AG04450 (cell line): ENCODE data around the gene CYP2D6. TPM values are rescaled to one million over a fixed set of nuclear protein-coding genes. Genes with fewer than 3 reads are reported as not detected.
"Not testable (repeated sequence)": the region's sequence is repeated elsewhere in the genome, so short reads cannot be mapped to it uniquely, and the experiment has no call there.

ENCODE experiments used
- CTCF ChIA-PET: fragments of 300-600, 350-600 bp; formaldehyde crosslinking; extraction: SDS; loops from one replicate; lab custom pipeline; 2022; ENCODE audit warnings: antibody characterized with exemption, inconsistent platforms; lab: Charles Lee
- POLR2A ChIA-PET: fragments of 350-600 bp; formaldehyde crosslinking; extraction: SDS; loops from one replicate; lab custom pipeline; 2021; ENCODE audit warnings: antibody characterized with exemption, inconsistent platforms; lab: Yijun Ruan, JAX
- DNase-seq: peaks from one replicate; pipeline ENCODE4 v3.0.0-alpha.2; 2011; ENCODE audit warnings: low read depth, low spot score
- H3K27ac ChIP-seq: one replicate; pipeline ENCODE4 v1.5.1; 2012; ENCODE audit warnings: low read depth, low read length, control low read depth
- H3K27me3 ChIP-seq: one replicate; pipeline ENCODE4 v1.6.0; 2012; ENCODE audit warnings: low read length; ENCODE audit not compliant: control insufficient read depth, insufficient read depth
- H3K4me3 ChIP-seq: 2 replicates; pipeline ENCODE4 v1.5.1; 2011; ENCODE audit warnings: mild to moderate bottlenecking, low read depth, low read length, control low read depth
- H3K9me3 ChIP-seq: 2 replicates; pipeline ENCODE4 v1.5.1; 2012; ENCODE audit warnings: low read length; ENCODE audit not compliant: control insufficient read depth, insufficient read depth
- CTCF ChIP-seq: IDR thresholded peaks from 2 replicates; pipeline ENCODE4 v1.5.1; 2011; ENCODE audit warnings: low read depth, low read length, control low read depth, inconsistent platforms
- polyA plus RNA-seq: library from polyadenylated mRNA; depleted of rRNA; stranded (reverse); fragments of >200 nt; gene quantifications from 2 replicates; pipeline ENCODE4 v1.2.3, GENCODE V29; 2011

CYP2D6 gene
- polyA plus RNA-seq, 1 experiment: 0.15 TPM

DNA sequence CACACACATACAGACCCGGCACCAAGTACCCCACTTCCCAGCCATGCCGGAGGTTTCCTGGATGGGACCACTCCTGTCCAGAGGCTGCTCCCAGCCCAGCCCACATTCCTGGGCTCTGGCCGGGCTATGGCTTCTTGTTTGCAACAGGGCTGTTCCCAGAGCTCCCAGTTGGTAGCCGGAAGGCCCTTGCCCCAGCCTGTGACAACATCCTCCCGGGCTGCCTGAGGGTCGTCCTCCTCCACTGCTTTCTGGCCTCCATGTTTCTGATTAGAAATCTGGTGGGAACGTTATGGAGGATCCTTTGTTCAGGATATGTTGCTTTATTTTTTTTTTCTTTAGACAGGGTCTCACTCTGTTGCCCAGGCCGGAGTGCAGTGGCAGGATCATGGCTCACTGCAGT, 952 bp upstream of the CYP2D6 start:
- Histone ChIP-seq H3K9me3 (peaks cover 21% of the 10 kb centered on the region), H3K27ac (no peak overlapping the region), H3K4me3 (no peak overlapping the region), H3K27me3 (peaks cover 2% of the 10 kb centered on the region)
- no peak for DNase-seq
- ChIA-PET POLR2A (no interaction called here), CTCF (interaction anchor here (0.6 kb wide), 1 partner anchor 174 kb away, joined by 3 read pairs; no protein-coding TSS in a partner anchor)
- TF ChIP-seq CTCF: no peak

- H3K27me3 ChIP-seq, H3K4me3 ChIP-seq, CTCF ChIA-PET, POLR2A ChIA-PET, H3K27ac ChIP-seq, DNase-seq: not testable (repeated sequence)
- H3K9me3 ChIP-seq: peaks cover 21% of the 10 kb centered on the region
These were observed 428 bp downstream of the CYP2D6 start for GRCh38 chr22:42130182-42130581.

GRCh38 chr22:42128776-42129694, 1.6 kb downstream of the CYP2D6 start:
- H3K27me3 ChIP-seq, H3K4me3 ChIP-seq, H3K27ac ChIP-seq, POLR2A ChIA-PET, CTCF ChIA-PET, DNase-seq: not testable (repeated sequence)
- peaks cover 21% of the 10 kb centered on the region for H3K9me3 ChIP-seq

DNA sequence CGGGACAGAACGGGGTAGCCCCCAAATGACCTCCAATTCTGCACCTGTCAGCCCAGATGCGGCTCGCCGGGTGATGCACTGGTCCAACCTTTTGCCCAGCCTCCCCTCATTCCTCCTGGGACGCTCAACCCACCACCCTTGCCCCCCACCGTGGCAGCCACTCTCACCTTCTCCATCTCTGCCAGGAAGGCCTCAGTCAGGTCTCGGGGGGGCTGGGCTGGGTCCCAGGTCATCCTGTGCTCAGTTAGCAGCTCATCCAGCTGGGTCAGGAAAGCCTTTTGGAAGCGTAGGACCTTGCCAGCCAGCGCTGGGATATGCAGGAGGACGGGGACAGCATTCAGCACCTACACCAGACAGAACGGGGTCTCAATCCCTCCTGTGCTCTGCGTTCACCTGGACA, 2.6 kb downstream of the CYP2D6 start:
- H3K4me3 ChIP-seq, H3K27ac ChIP-seq, POLR2A ChIA-PET, CTCF ChIA-PET, H3K27me3 ChIP-seq, DNase-seq: not testable (repeated sequence)
- H3K9me3 ChIP-seq: peaks cover 21% of the 10 kb centered on the region

GRCh38 chr22:42127606-42128005, 3.0 kb downstream of the CYP2D6 start:
- CTCF ChIA-PET: no interaction called here
- Histone ChIP-seq H3K9me3 (peaks cover 20% of the 10 kb centered on the region), H3K27ac (no peak overlapping the region), H3K27me3 (peaks cover 2% of the 10 kb centered on the region), H3K4me3 (no peak overlapping the region)
- TF ChIP-seq CTCF: no peak
- POLR2A ChIA-PET: no interaction called here
- DNase-seq: no peak

DNA sequence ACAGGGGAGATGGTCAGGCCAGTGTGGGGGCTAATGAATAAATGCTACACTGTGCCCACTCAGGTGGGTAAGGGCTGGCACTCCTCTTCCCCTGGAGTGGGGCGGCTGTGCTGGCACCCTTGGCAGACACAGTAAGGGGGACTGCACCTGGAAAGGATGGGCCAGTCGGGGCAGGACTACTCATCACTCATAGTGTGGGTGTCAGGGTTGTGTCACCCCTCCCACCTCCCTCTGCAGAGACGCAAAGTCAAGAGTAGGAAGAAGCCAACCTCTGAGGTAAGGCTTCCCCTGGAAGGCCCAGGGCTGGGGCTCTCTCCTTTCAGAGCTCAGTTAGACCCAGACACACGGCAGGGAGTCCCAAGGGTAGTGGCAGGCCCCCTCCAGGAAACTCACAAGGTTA, 7.1 kb downstream of the CYP2D6 start:
- DNase-seq, H3K27ac ChIP-seq, H3K27me3 ChIP-seq, CTCF ChIA-PET, H3K9me3 ChIP-seq, POLR2A ChIA-PET, H3K4me3 ChIP-seq: not testable (repeated sequence)

DNA sequence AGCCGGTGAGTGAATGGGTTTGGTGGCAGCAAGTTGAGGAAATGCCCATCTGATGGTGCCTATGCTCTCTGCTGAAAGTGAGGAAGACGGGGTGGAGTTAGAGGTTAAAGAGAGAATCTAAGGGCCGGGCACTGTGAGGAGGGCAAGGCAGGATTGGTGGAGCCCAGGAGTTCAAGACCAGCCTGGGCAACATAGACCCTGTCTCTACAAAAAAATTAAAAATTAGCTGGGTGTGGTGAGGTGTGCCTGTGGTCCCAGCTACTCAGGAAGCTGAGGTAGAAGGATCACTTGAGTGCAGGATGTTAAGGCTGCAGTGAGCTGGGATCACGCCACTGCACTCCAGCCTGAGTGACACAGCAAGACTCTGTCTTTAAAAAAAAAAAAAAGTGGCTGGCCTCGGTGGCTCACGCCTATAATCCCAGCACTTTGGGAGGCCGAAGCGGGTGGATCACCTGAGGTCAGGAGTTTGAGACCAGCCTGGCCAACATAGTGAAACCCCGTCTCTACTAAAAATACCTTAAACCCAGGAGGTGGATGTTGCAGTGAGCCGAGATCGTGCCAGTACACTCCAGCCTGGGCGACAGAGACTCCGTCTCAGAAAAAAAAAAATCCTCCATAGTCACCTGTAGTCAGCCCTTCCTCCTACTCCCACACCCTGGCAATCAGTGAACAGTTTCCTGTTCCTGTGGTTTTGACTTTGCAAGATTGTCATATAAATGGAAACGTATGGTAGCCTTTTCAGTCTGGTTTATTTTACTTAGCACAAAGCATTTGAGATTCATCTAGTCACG, 10.2 kb downstream of the CYP2D6 start:
- H3K27ac ChIP-seq, POLR2A ChIA-PET, DNase-seq, H3K4me3 ChIP-seq, H3K9me3 ChIP-seq, H3K27me3 ChIP-seq, CTCF ChIA-PET: not testable (repeated sequence)
